NOMO-1 (cell line): ENCODE measurements around the gene KLRK1.
A peak's percentile ranks its signal among the peaks of the same experiment; 100 is the strongest.
"Not testable (repeated sequence)": the region's sequence is repeated elsewhere in the genome, so short reads cannot be mapped to it uniquely, and the experiment has no call there.

Experiments used
- DNase-seq, 2 experiments: peaks; one replicate each; lab custom pipeline; 2025; ENCODE audit not compliant: unreplicated experiment in 2 of 2; lab: John Stamatoyannopoulos, UW

Gene KLRK1

DNA sequence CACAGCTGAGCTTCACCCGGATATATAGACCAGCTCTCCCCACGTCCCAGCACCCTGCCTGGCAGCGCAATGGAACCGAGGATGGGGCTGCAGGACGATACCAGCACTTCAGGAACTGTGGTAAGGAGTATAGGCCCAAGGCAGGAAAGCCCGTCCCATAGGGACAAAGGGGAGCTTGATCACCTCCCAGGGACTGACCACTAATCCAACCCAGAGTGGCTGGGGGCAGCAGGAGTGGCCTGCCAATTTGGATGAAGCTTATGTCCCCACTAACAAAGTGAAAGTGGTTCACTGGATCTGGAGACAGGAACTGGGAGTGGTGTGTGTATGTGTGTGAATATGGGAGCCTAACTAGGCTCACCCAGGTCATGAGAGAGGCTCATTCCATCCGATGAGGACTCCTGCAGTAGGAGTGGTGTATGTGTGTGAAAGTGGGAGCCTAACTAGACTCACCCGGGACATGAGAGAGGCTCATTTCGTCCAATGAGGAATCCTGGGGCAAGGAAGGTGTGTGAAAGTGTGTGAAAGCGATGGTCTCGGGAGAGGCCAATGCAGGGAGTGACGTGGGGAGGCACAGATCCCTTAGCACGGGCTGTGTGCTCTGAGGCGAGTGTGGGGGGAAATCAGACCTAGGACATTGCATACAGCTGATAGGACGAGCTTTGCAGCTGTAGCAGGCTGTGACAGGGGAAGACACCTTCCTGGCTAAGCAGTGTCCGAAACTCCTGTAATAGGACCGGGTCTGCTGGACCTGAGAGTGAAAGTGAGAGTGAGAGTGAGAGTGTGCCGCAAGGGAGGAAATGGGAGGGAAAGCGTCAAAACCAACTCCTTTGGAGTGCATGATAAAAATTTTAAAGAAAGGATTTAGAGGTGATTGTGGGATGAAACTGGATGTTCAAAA, 25.7 kb downstream of the KLRK1 start:
- DNase-seq: peak; percentile 25 to 45

GRCh38 chr12:10363658-10363913, 26.3 kb downstream of the KLRK1 start:
- DNase-seq: no peak

GRCh38 chr12:10362828-10363657, 26.8 kb downstream of the KLRK1 start:
- DNase-seq: no peak

GRCh38 chr12:10362325-10362724, 27.5 kb downstream of the KLRK1 start:
- no peak for DNase-seq

DNA sequence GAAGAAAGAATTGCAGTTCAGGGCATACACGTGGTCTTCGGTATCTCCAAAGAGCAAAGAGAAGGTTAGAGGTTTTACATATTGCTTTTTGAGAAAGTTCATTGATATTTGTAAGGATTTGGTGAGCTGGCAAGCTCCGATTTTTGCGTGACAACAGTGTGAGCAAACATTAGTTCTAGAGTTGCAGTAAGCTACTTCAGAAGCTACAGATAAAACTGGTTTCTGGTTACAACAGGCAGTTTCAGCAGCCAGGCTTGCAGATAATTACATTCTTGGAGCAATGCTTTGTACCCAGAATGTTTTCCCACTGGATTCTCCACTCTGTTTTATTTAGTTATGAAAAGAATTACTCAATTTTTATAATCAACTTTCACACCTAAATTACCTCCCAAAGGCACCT, 28.2 kb downstream of the KLRK1 start:
- DNase-seq: no peak

GRCh38 chr12:10361084-10361483, 28.8 kb downstream of the KLRK1 start:
- no peak for DNase-seq

DNA sequence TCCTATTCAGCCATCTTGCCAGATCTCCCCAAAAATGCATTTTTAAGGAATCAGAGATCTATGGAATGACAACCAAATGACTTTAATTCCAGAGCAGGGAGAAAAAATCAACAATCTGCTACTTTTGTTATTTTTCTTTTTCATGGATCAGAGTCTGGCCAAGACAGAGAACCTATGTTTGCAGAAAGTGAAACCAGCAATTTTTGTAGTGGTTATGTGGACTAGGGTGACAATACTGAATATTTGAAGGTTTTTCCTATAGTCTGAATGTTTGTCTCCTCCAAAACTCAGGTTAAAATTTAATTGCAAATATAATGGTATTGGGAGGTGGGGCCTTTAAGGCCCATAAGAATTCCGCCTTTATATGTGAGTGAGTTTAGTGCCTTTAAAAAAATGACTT, 30.9 kb downstream of the KLRK1 start:
- DNase-seq: no peak

DNA sequence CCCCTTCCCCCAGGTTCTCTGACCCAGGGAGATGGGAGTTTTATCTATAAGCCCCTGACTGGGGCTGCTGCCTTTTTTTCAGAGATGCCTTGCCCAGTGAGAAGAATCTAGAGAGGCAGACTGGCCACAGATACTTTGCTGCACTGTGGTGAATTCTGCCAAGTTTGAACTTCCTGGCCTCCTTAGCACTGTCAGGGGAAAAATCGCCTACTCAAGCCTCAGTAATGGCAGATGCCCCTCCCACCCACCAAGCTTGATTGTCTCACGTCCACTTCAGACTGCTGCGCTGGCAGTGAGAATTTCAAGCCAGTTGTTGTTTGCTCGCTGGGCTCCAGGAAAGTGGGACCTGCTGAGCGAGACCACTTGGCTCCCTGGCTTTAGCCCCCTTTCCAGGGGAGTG, 31.7 kb downstream of the KLRK1 start:
- no peak for DNase-seq

GRCh38 chr12:10354502-10354901, 35.3 kb downstream of the KLRK1 start:
- no peak for DNase-seq

GRCh38 chr12:10354071-10354470, 35.8 kb downstream of the KLRK1 start:
- no peak for DNase-seq

GRCh38 chr12:10351457-10351856, 38.4 kb downstream of the KLRK1 start:
- DNase-seq: not testable (repeated sequence)

- peak; percentile 41 to 64 for DNase-seq
Measured at GRCh38 chr12:10341892-10342509, 47.8 kb downstream of the KLRK1 start.

DNA sequence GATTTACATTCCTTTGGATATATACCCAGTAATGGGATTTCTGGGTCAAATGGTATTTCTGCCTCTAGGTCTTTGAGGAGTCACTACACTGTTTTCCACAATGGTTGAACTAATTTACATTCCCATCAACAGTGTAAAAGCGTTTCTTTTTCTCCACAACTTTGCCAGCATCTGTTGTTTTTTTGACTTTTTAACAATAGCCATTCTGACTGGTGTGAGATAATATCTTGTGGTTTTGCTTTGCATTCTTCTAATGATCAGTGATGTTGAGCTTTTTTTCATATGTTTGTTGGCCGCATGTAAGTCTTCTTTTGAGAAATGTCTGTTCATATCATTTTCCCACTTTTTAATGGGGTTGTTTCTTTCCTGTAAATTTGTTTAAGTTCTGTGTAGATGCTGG, 48.9 kb downstream of the KLRK1 start:
- not testable (repeated sequence) for DNase-seq

DNA sequence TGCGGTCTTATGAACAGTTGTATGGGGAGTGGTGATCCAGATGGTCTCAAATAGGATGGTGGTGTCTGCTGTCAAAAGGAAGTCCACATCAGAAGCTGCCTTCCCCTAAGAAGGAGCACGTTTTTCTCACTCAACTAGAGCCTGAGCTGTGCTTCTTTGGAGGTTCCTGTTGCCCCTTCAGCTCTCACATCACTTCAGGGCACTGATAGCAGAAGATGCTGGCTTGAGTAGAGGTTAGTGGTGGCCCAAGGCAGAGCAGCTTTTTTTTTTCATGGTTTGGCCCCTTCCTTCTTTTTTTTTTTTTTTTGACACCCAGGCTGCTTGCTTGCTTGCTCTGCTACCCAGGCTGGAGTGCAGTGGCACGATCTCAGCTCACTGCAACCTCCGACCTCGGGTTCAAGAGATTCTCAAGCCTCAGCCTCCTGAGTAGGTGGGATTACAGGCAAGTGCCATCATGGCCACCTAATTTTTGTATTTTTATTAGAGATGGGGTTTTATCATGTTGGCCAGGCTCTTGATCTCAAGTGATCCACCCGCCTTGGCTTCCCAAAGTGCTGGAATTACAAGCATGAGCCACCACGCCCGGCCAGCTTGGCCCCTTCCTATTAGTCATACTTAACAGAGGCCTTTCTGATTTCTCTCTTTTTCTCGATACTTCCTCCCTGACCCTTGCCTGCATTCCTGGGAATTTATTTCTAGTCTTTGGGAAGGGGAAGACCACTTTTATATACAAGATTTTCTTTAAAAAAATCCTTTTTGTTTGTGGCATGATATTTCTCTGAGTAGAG, 50.6 kb downstream of the KLRK1 start:
- no peak for DNase-seq

DNA sequence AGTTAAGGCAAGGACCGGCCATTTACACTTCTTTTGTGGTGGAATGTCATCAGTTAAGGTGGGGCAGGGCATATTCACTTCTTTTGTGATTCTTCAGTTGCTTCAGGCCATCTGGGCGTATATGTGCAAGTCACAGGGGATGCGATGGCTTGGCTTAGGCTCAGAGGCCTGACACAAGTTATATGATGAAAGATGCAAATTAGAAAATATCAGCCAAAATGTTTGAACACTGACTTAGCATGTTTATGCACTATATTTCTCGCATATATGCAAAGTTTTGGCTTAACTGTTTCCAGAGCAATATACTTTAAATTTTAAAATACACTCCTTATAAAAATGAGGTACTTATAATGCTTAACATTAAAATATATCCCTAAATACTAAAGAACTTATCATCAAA, 51.4 kb downstream of the KLRK1 start:
- DNase-seq: not testable (repeated sequence)

DNA sequence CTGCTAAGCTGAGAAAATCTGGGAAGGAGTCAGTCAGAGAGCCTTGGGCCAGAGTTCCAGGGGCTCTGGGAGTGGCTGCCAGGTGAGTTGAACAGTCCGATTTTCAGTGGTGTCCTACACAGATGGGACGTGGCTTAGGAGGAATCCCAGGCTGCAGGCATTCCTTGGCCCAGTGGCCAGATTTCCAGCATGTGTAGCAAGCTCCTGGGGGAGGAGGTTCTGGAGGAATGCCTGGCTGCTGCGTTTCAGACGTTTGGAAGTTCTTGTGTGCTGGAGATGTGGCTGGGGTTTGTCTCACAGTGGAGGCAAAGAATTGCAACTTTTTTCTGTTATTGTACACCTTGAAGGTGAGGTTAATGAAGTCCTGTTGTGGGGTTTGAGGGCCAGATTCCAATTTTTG, 53.6 kb downstream of the KLRK1 start:
- not testable (repeated sequence) for DNase-seq

DNA sequence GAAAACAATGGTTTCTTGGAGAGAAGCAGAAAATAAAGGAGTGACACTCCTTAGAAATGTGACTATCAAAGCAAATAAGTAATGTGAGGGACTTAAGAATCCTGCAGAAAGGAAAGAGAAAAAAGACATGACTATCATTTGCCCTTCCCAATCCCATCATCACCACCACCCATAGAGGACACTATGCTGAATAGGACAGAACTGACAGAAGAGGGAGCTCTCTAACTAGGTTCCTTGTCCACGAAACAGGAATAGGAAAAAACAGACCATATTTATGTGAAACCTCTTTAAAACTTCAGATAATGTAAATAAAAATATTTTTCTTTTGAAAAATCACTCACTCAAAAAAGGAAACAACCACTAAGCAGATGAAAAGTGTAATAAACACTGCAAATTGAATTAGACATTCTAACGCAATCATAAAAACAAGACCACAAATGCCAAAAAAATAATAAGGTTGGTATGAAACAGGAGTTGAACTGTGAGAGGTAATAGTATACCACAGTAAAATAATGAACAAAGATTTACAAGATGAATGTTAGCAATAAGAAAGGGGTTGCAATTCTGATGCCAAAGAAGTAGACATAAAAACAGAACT, 58.1 kb downstream of the KLRK1 start:
- peak; percentile 15 to 39 for DNase-seq

DNA sequence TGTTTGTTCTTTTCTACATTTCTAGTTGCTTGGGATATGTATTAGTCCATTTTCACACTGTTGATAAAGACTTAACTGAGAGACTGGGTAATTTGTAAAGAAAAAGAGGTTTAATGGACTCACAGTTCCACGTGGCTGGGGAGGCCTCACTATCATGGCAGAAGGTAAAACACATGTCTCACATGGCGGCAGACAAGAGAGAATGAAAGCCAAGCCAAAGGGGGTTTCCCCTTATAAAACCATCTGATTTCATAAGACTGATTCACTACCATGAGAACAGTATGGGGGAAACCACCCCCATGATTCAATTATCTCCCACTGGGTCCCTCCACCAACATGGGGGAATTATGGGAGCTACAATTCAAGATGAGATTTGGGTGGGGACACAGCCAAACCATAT, 61.1 kb downstream of the KLRK1 start:
- not testable (repeated sequence) for DNase-seq
